Peyer's patch (tissue), 4 donors: Measurements from ENCODE around the gene LEKR1.

Experiments
- POLR2A ChIP-seq, 2 donors: fragments of 450-650 bp; IDR thresholded peaks; one replicate each; pipeline ENCODE4 v1.5.1; 2017; ENCODE audit warnings: antibody characterized with exemption in 2 of 2, mild to moderate bottlenecking in 2 of 2, moderate library complexity in 2 of 2
- TF ChIP-seq, protein P1 (sequence below), 6 experiments: fragments of 450-650 bp in 4 of 6; fragments of 200-600 bp in 2 of 6; sonication (generic) in 1 of 6; IDR thresholded peaks; one replicate each; pipeline ENCODE4 v1.5.1; 2017 to 2019; ENCODE audit warnings: antibody characterized with exemption in 6 of 6, mild to moderate bottlenecking in 3 of 6, moderate library complexity in 1 of 6

DNA sequence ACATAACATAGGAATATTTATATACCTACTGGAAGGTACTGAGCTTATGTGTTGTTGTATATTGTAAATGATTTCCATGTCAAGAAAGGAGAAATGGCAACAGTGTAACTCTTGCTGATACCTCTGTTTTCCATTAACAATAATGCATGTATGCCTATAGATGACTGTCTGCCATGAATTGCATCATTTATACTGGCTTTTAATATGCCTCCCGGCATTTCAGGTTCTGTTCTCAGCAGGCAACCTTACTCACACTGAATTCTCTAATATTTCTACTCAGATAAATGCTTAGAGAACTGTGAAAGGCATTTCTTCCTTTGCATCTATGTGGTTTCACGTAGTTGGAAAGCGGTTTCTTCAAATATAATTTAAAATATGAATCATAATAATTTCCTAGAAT is 41.8 kb downstream of the LEKR1 start:
- TF ChIP-seq POLR2A (IDR thresholded peaks at IDR 0.05), result no peak
- TF ChIP-seq, protein P1, sequence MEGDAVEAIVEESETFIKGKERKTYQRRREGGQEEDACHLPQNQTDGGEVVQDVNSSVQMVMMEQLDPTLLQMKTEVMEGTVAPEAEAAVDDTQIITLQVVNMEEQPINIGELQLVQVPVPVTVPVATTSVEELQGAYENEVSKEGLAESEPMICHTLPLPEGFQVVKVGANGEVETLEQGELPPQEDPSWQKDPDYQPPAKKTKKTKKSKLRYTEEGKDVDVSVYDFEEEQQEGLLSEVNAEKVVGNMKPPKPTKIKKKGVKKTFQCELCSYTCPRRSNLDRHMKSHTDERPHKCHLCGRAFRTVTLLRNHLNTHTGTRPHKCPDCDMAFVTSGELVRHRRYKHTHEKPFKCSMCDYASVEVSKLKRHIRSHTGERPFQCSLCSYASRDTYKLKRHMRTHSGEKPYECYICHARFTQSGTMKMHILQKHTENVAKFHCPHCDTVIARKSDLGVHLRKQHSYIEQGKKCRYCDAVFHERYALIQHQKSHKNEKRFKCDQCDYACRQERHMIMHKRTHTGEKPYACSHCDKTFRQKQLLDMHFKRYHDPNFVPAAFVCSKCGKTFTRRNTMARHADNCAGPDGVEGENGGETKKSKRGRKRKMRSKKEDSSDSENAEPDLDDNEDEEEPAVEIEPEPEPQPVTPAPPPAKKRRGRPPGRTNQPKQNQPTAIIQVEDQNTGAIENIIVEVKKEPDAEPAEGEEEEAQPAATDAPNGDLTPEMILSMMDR (IDR thresholded peaks at IDR 0.05), result no peak
